ENCODE data around the gene ALOX5AP. TPM values are rescaled to one million over a fixed set of nuclear protein-coding genes. Genes with fewer than 3 reads are reported as not detected.
A peak's percentile ranks its signal among the peaks of the same experiment; 100 is the strongest.

Gene ALOX5AP
- total RNA-seq, 1 experiment from 2014 or later, result not detected

- DNase-seq, result no peak
- Histone ChIP-seq H3K27ac (no peak overlapping the region), H3K36me3 (ENCODE audit: low read depth) (no peaks in the 10 kb centered on the region), H4K20me1 (ENCODE audit: insufficient read depth) (no peaks in the 10 kb centered on the region), H2AFZ (no peak overlapping the region), H3K79me2 (ENCODE audit: low read depth) (no peaks in the 10 kb centered on the region), H3K4me3 (no peak overlapping the region), H3F3A (ENCODE audit: insufficient read depth, low read depth) (peaks cover under 1% of the 10 kb centered on the region; the same call in 1 of the 2 replicates), H3K4me1 (replicated peaks; ENCODE audit: insufficient read depth) (peaks cover 33% of the 10 kb centered on the region), H3K4me2 (no peak overlapping the region), H3K27me3 (ENCODE audit: insufficient read depth, low read depth) (no peaks in the 10 kb centered on the region), H3K9me2 (ENCODE audit: insufficient read depth) (no peaks in the 10 kb centered on the region), H3K9me3 (ENCODE audit: insufficient read depth, low read depth) (no peaks in the 10 kb centered on the region)
- ChIA-PET POLR2A (ENCODE audit: unreplicated experiment) (no interaction called here), CTCF (no interaction called here)
- intact Hi-C loops (cut with micrococcal nuclease; ENCODE audit: unreplicated experiment), result no loop called here
- TF ChIP-seq EZH2 (IDR thresholded peaks at IDR 0.05; ENCODE audit: low read depth), result no peak
- TF ChIP-seq, protein P1, sequence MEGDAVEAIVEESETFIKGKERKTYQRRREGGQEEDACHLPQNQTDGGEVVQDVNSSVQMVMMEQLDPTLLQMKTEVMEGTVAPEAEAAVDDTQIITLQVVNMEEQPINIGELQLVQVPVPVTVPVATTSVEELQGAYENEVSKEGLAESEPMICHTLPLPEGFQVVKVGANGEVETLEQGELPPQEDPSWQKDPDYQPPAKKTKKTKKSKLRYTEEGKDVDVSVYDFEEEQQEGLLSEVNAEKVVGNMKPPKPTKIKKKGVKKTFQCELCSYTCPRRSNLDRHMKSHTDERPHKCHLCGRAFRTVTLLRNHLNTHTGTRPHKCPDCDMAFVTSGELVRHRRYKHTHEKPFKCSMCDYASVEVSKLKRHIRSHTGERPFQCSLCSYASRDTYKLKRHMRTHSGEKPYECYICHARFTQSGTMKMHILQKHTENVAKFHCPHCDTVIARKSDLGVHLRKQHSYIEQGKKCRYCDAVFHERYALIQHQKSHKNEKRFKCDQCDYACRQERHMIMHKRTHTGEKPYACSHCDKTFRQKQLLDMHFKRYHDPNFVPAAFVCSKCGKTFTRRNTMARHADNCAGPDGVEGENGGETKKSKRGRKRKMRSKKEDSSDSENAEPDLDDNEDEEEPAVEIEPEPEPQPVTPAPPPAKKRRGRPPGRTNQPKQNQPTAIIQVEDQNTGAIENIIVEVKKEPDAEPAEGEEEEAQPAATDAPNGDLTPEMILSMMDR (conservative IDR thresholded peaks at IDR 0.05), result no peak
- no TSS peak for BruUV-seq (replicated peaks)
These were observed 24.9 kb upstream of the ALOX5AP start for GRCh38 chr13:30710442-30710841.

DNA sequence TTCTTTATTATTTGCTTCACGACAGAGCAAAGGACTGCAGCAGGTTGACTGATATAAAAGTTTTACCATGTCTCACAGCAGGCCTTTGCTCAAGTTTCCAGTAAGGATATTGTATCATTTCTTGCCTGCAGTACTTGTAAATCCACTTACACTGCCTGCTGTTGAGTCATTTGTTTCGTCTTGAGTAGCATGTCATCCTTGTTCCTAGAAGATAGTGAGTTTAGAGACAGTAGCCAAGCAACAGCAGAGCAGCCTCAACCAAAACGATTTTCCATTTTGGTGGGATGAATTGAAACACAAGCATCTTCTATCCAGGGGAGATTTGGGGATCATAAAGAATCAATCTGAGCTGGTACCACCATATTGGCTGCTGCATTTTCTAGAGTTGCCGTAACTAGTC, 24.0 kb upstream of the ALOX5AP start:
- no peaks in the 10 kb centered on the region for H3K79me2 ChIP-seq (ENCODE audit: low read depth)
- TF ChIP-seq, protein P1 (conservative IDR thresholded peaks at IDR 0.05), result no peak
- TF ChIP-seq EZH2 (IDR thresholded peaks at IDR 0.05; ENCODE audit: low read depth), result no peak
- H3K36me3 ChIP-seq (ENCODE audit: low read depth), result no peaks in the 10 kb centered on the region
- H3F3A ChIP-seq (ENCODE audit: insufficient read depth, low read depth), result no peaks in the 10 kb centered on the region
- POLR2A ChIA-PET (ENCODE audit: unreplicated experiment), result no interaction called here
- BruUV-seq (replicated peaks), result no TSS peak
- no peaks in the 10 kb centered on the region for H3K9me3 ChIP-seq (ENCODE audit: insufficient read depth, low read depth)
- DNase-seq, result peak in 1 of 2 experiments; percentile 38
- no peak overlapping the region for H3K27ac ChIP-seq
- no peaks in the 10 kb centered on the region for H3K27me3 ChIP-seq (ENCODE audit: insufficient read depth, low read depth)
- no peaks in the 10 kb centered on the region for H3K9me2 ChIP-seq (ENCODE audit: insufficient read depth)
- H3K4me1 ChIP-seq (replicated peaks; ENCODE audit: insufficient read depth), result peaks cover 24% of the 10 kb centered on the region
- H3K4me3 ChIP-seq, result no peak overlapping the region
- no peaks in the 10 kb centered on the region for H4K20me1 ChIP-seq (ENCODE audit: insufficient read depth)
- CTCF ChIA-PET, result no interaction called here
- no peak overlapping the region for H2AFZ ChIP-seq
- intact Hi-C loops (cut with micrococcal nuclease; ENCODE audit: unreplicated experiment), result no loop called here
- no peak overlapping the region for H3K4me2 ChIP-seq

DNA sequence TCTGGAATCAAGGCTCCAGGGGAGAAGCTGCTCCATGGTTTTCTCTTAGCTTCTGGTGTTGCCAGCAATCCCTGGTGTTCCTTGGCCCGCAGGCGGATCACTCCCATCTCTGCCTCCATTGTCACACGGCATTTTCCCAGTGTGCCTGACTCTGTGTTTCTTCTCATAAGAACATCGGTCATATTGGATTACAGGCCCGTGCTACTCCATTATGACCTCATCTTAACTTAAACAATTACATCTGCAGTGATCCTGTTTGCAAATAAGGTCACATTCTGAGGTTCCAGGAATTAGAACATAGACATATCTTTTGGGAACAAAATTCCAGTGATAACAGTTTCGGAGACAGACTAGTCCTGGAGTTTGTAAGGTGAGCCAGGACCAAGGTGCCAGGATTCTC, 23.5 kb upstream of the ALOX5AP start:
- Histone ChIP-seq H3K9me3 (ENCODE audit: insufficient read depth, low read depth) (no peaks in the 10 kb centered on the region), H3K4me1 (replicated peaks; ENCODE audit: insufficient read depth) (peaks cover 22% of the 10 kb centered on the region), H3F3A (ENCODE audit: insufficient read depth, low read depth) (no peaks in the 10 kb centered on the region), H3K27me3 (ENCODE audit: insufficient read depth, low read depth) (no peaks in the 10 kb centered on the region), H3K9me2 (ENCODE audit: insufficient read depth) (no peaks in the 10 kb centered on the region), H3K4me3 (no peak overlapping the region), H3K27ac (no peak overlapping the region), H3K36me3 (ENCODE audit: low read depth) (no peaks in the 10 kb centered on the region), H3K79me2 (ENCODE audit: low read depth) (no peaks in the 10 kb centered on the region), H2AFZ (no peak overlapping the region), H4K20me1 (ENCODE audit: insufficient read depth) (no peaks in the 10 kb centered on the region), H3K4me2 (no peak overlapping the region)
- intact Hi-C loops (cut with micrococcal nuclease; ENCODE audit: unreplicated experiment), result no loop called here
- ChIA-PET POLR2A (ENCODE audit: unreplicated experiment) (no interaction called here), CTCF (no interaction called here)
- no peak for DNase-seq
- TF ChIP-seq, protein P1 (conservative IDR thresholded peaks at IDR 0.05), result no peak
- no peak for TF ChIP-seq EZH2 (IDR thresholded peaks at IDR 0.05; ENCODE audit: low read depth)
- no TSS peak for BruUV-seq (replicated peaks)
